GM23338 (cell line): ENCODE results near the gene MAP3K10.

Source experiments
- CREB1 ChIP-seq: fragments of 250-450 bp; sonication (Bioruptor Pico); IDR thresholded peaks from 2 replicates; pipeline ENCODE4 v1.5.0; 2020; ENCODE audit warnings: low read depth, mild to moderate bottlenecking, moderate library complexity
- EZH2 ChIP-seq: fragments of 200-600 bp; sonication (generic); IDR thresholded peaks from one replicate; pipeline ENCODE4 v1.8.0; 2017; ENCODE audit warnings: antibody characterized with exemption, mild to moderate bottlenecking, low read depth; ENCODE audit not compliant: unreplicated experiment
- JUNB ChIP-seq: IDR thresholded peaks from one replicate; pipeline ENCODE4 v1.6.1; 2016; ENCODE audit warnings: antibody characterized with exemption; ENCODE audit not compliant: unreplicated experiment
- NANOG ChIP-seq: IDR thresholded peaks from 2 replicates; pipeline ENCODE4 v1.6.1; 2016; ENCODE audit warnings: antibody characterized with exemption, borderline replicate concordance
- POLR2AphosphoS5 ChIP-seq: IDR thresholded peaks from 2 replicates; pipeline ENCODE4 v1.6.1; 2016; ENCODE audit warnings: antibody characterized with exemption, low read depth
- TF ChIP-seq, protein P1 (sequence below), 2 experiments: fragments of 200-600 bp in 1 of 2; sonication (generic) in 1 of 2; conservative IDR thresholded peaks; 2 replicates each; pipeline versions ENCODE4 v1.5.1 to v1.6.1; 2016 to 2017; ENCODE audit warnings: antibody characterized with exemption in 2 of 2, low read depth in 2 of 2, mild to moderate bottlenecking in 2 of 2, moderate library complexity in 1 of 2
- TF ChIP-seq, protein P2 (sequence below): IDR thresholded peaks from one replicate; pipeline ENCODE4 v1.6.1; 2018; ENCODE audit warnings: antibody characterized with exemption; ENCODE audit not compliant: unreplicated experiment

DNA sequence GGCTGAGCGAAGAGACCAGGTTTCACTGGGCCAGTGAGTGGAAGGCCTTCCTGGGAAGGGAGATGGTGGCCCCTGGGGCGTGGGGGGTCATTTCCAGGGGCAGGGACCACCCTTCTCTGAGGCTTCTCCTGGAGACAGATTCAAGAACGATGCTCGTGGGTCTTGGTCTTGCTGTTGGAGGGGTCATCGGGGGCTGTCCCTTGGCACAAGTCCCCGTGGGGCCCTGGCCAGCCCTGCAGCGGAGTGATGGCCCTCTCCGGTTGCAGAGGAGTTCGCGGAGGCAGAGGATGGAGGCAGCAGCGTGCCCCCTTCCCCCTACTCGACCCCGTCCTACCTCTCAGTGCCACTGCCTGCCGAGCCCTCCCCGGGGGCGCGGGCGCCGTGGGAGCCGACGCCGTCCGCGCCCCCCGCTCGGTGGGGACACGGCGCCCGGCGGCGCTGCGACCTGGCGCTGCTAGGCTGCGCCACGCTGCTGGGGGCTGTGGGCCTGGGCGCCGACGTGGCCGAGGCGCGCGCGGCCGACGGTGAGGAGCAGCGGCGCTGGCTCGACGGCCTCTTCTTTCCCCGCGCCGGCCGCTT, 22.1 kb downstream of the MAP3K10 start:
- TF ChIP-seq, protein P1, sequence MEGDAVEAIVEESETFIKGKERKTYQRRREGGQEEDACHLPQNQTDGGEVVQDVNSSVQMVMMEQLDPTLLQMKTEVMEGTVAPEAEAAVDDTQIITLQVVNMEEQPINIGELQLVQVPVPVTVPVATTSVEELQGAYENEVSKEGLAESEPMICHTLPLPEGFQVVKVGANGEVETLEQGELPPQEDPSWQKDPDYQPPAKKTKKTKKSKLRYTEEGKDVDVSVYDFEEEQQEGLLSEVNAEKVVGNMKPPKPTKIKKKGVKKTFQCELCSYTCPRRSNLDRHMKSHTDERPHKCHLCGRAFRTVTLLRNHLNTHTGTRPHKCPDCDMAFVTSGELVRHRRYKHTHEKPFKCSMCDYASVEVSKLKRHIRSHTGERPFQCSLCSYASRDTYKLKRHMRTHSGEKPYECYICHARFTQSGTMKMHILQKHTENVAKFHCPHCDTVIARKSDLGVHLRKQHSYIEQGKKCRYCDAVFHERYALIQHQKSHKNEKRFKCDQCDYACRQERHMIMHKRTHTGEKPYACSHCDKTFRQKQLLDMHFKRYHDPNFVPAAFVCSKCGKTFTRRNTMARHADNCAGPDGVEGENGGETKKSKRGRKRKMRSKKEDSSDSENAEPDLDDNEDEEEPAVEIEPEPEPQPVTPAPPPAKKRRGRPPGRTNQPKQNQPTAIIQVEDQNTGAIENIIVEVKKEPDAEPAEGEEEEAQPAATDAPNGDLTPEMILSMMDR (conservative IDR thresholded peaks at IDR 0.05; ENCODE audit: low read depth in 2 of 2): no peak
- no peak for TF ChIP-seq EZH2
- TF ChIP-seq, protein P2, sequence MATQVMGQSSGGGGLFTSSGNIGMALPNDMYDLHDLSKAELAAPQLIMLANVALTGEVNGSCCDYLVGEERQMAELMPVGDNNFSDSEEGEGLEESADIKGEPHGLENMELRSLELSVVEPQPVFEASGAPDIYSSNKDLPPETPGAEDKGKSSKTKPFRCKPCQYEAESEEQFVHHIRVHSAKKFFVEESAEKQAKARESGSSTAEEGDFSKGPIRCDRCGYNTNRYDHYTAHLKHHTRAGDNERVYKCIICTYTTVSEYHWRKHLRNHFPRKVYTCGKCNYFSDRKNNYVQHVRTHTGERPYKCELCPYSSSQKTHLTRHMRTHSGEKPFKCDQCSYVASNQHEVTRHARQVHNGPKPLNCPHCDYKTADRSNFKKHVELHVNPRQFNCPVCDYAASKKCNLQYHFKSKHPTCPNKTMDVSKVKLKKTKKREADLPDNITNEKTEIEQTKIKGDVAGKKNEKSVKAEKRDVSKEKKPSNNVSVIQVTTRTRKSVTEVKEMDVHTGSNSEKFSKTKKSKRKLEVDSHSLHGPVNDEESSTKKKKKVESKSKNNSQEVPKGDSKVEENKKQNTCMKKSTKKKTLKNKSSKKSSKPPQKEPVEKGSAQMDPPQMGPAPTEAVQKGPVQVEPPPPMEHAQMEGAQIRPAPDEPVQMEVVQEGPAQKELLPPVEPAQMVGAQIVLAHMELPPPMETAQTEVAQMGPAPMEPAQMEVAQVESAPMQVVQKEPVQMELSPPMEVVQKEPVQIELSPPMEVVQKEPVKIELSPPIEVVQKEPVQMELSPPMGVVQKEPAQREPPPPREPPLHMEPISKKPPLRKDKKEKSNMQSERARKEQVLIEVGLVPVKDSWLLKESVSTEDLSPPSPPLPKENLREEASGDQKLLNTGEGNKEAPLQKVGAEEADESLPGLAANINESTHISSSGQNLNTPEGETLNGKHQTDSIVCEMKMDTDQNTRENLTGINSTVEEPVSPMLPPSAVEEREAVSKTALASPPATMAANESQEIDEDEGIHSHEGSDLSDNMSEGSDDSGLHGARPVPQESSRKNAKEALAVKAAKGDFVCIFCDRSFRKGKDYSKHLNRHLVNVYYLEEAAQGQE: no peak
- no peak for TF ChIP-seq CREB1 (CRISPR knock-in tag)
- no peak for TF ChIP-seq JUNB
- no peak for TF ChIP-seq POLR2AphosphoS5
- TF ChIP-seq NANOG: no peak
